Measurements from ENCODE around the gene GABBR1.

- no peak for TF ChIP-seq YY1 (IDR thresholded peaks at IDR 0.05; ENCODE audit: low read depth)
- TF ChIP-seq, protein P1, sequence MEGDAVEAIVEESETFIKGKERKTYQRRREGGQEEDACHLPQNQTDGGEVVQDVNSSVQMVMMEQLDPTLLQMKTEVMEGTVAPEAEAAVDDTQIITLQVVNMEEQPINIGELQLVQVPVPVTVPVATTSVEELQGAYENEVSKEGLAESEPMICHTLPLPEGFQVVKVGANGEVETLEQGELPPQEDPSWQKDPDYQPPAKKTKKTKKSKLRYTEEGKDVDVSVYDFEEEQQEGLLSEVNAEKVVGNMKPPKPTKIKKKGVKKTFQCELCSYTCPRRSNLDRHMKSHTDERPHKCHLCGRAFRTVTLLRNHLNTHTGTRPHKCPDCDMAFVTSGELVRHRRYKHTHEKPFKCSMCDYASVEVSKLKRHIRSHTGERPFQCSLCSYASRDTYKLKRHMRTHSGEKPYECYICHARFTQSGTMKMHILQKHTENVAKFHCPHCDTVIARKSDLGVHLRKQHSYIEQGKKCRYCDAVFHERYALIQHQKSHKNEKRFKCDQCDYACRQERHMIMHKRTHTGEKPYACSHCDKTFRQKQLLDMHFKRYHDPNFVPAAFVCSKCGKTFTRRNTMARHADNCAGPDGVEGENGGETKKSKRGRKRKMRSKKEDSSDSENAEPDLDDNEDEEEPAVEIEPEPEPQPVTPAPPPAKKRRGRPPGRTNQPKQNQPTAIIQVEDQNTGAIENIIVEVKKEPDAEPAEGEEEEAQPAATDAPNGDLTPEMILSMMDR (IDR thresholded peaks at IDR 0.05), result no peak
- no peak for TF ChIP-seq EP300 (IDR thresholded peaks at IDR 0.05; ENCODE audit: borderline replicate concordance in 1 of 2, low read depth in 1 of 2, low read length in 1 of 2)
- no peak for TF ChIP-seq USF2 (IDR thresholded peaks at IDR 0.05; ENCODE audit: borderline replicate concordance, low read depth, low read length)
- no peak for TF ChIP-seq SMC3 (IDR thresholded peaks at IDR 0.05; ENCODE audit: low read depth, low read length)
- no peak for TF ChIP-seq NRF1 (IDR thresholded peaks at IDR 0.05; ENCODE audit: low read depth, low read length)
- TF ChIP-seq JUND (IDR thresholded peaks at IDR 0.05), result no peak
- TF ChIP-seq NFIC (IDR thresholded peaks at IDR 0.05; ENCODE audit: borderline replicate concordance), result no peak
- no peak for TF ChIP-seq POLR2AphosphoS5 (IDR thresholded peaks at IDR 0.05; ENCODE audit: low read depth, low read length)
Observed at GRCh38 chr6:29564875-29565274, 68.1 kb downstream of the GABBR1 start.
